Keratinocyte (primary cell): ENCODE results near the gene GNPTAB. TPM values are rescaled to one million over a fixed set of nuclear protein-coding genes. Genes with fewer than 3 reads are reported as not detected.

ENCODE experiments used
- DNase-seq: peaks from one replicate; pipeline ENCODE4 v3.0.0-alpha.2; 2011; ENCODE audit warnings: low read depth, missing footprints, low spot score
- FAIRE-seq: peaks from 2 replicates; lab custom pipeline; 2011; peaks lifted over from hg19 to GRCh38; lab: Jason Lieb, UNC
- H2AFZ ChIP-seq: 2 replicates; pipeline ENCODE4 v1.6.0; 2012; ENCODE audit warnings: low read length, control low read depth, inconsistent platforms; ENCODE audit not compliant: control insufficient read depth
- H3K27ac ChIP-seq: 2 replicates; pipeline ENCODE4 v1.5.1; 2011; ENCODE audit warnings: low read length; ENCODE audit not compliant: control insufficient read depth, insufficient read depth
- H3K27me3 ChIP-seq: 3 replicates; pipeline ENCODE4 v1.6.0; 2011; ENCODE audit warnings: low read length; ENCODE audit not compliant: control insufficient read depth, insufficient read depth; ENCODE audit errors: extremely low read depth
- H3K36me3 ChIP-seq, 2 experiments: 2 replicates in 1 of 2; 3 replicates in 1 of 2; pipeline ENCODE4 v1.5.1; 2011; ENCODE audit warnings: low read length in 2 of 2, mild to moderate bottlenecking in 1 of 2; ENCODE audit not compliant: control insufficient read depth in 2 of 2, insufficient read depth in 2 of 2; ENCODE audit errors: extremely low read depth in 1 of 2
- H3K4me1 ChIP-seq: 3 replicates; pipeline ENCODE4 v1.5.1; 2011; ENCODE audit warnings: low read length; ENCODE audit not compliant: control insufficient read depth, insufficient read depth; ENCODE audit errors: extremely low read depth
- H3K4me2 ChIP-seq: 3 replicates; pipeline ENCODE4 v1.6.0; 2011; ENCODE audit warnings: low read depth, low read length; ENCODE audit not compliant: control insufficient read depth, insufficient read depth; ENCODE audit errors: extremely low read depth
- H3K4me3 ChIP-seq, 3 experiments: fragments of 200-600 bp in 1 of 3; sonication (generic) in 1 of 3; 2 replicates in 2 of 3; 3 replicates in 1 of 3; pipeline ENCODE4 v1.5.1; 2011 to 2016; ENCODE audit warnings: low read length in 3 of 3, mild to moderate bottlenecking in 3 of 3, control low read depth in 2 of 3, inconsistent platforms in 1 of 3, low read depth in 1 of 3, mixed read lengths in 1 of 3, mixed run types in 1 of 3, moderate library complexity in 1 of 3; ENCODE audit not compliant: control insufficient read depth in 2 of 3, insufficient read depth in 2 of 3; ENCODE audit errors: extremely low read depth in 1 of 3
- H3K79me2 ChIP-seq: 2 replicates; pipeline ENCODE4 v1.6.0; 2012; ENCODE audit warnings: low read length; ENCODE audit not compliant: control insufficient read depth, insufficient read depth
- H3K9ac ChIP-seq: 3 replicates; pipeline ENCODE4 v1.6.0; 2011; ENCODE audit warnings: low read length; ENCODE audit not compliant: control insufficient read depth, insufficient read depth; ENCODE audit errors: extremely low read depth
- H3K9me1 ChIP-seq: 3 replicates; pipeline ENCODE4 v1.6.0; 2011; ENCODE audit warnings: low read length; ENCODE audit not compliant: control insufficient read depth, insufficient read depth; ENCODE audit errors: extremely low read depth
- H3K9me3 ChIP-seq: 2 replicates; pipeline ENCODE4 v1.5.1; 2012; ENCODE audit warnings: low read depth, low read length; ENCODE audit not compliant: control insufficient read depth
- H4K20me1 ChIP-seq: 3 replicates; pipeline ENCODE4 v1.6.0; 2011; ENCODE audit warnings: low read length; ENCODE audit not compliant: control insufficient read depth, insufficient read depth; ENCODE audit errors: extremely low read depth
- EZH2 ChIP-seq: IDR thresholded peaks from one replicate; pipeline ENCODE4 v1.6.1; 2012; ENCODE audit warnings: inconsistent platforms, mild to moderate bottlenecking, low read length, moderate library complexity
- dilution Hi-C: fragments of 300-500 bp; cut with MboI; formaldehyde crosslinking; loops from one replicate; pipeline ENCODE4 v1.7.0; 2020; ENCODE audit warnings: low sequenced_read_pairs; ENCODE audit not compliant: extremely low pct_ligation_motif_present
- polyA plus RNA-seq, 5 experiments: library from polyadenylated mRNA; depleted of rRNA in 3 of 5; stranded (reverse) in 3 of 5; stranded (forward) in 1 of 5; unstranded in 1 of 5; fragments of >200 nt; gene quantifications; 1 replicate in 1 of 5; 2 replicates in 3 of 5; 3 replicates in 1 of 5; pipeline versions ENCODE4 v1.2.1 to v1.2.3, GENCODE V29; 2011 to 2012; ENCODE audit warnings: missing spikeins in 2 of 5, low read depth in 1 of 5, low replicate concordance in 1 of 5
- TF ChIP-seq, protein P1 (sequence below), 3 experiments: IDR thresholded peaks in 1 of 3; conservative IDR thresholded peaks in 1 of 3; optimal IDR thresholded peaks in 1 of 3; 2 replicates in 2 of 3; 3 replicates in 1 of 3; pipeline versions ENCODE3 to v1.5.1; 2011; ENCODE audit warnings: low read length in 3 of 3, mild to moderate bottlenecking in 3 of 3, moderate library complexity in 2 of 3, control low read depth in 1 of 3, inconsistent platforms in 1 of 3; ENCODE audit not compliant: insufficient read depth in 2 of 3; ENCODE audit errors: extremely low read depth in 1 of 3

GNPTAB gene
- polyA plus RNA-seq, 1 donor (not counting 4 experiments of a cell fraction or from before 2014, with no cell fraction given) = 35.7 TPM

- peak overlapping the region; percentile 78 for H3K9ac ChIP-seq
Measured at GRCh38 chr12:101698800-101699347, 131.9 kb downstream of the GNPTAB start.

GRCh38 chr12:101697930-101698799 is 132.6 kb downstream of the GNPTAB start:
- H3K27me3 ChIP-seq = no peaks in the 10 kb centered on the region
- H3K4me1 ChIP-seq = peaks cover 10% of the 10 kb centered on the region
- FAIRE-seq (no peak), DNase-seq (no peak)
- no peaks in the 10 kb centered on the region for H3K9me1 ChIP-seq
- peak overlapping the region; percentile 78 for H3K9ac ChIP-seq
- H3K4me3 ChIP-seq = peak overlapping the region; percentile 75 to 79 (median 77)
- H3K4me2 ChIP-seq = peak overlapping the region; percentile 81
- no peaks in the 10 kb centered on the region for H3K9me3 ChIP-seq
- peak overlapping the region; percentile 94 for H2AFZ ChIP-seq
- TF ChIP-seq, protein P1, sequence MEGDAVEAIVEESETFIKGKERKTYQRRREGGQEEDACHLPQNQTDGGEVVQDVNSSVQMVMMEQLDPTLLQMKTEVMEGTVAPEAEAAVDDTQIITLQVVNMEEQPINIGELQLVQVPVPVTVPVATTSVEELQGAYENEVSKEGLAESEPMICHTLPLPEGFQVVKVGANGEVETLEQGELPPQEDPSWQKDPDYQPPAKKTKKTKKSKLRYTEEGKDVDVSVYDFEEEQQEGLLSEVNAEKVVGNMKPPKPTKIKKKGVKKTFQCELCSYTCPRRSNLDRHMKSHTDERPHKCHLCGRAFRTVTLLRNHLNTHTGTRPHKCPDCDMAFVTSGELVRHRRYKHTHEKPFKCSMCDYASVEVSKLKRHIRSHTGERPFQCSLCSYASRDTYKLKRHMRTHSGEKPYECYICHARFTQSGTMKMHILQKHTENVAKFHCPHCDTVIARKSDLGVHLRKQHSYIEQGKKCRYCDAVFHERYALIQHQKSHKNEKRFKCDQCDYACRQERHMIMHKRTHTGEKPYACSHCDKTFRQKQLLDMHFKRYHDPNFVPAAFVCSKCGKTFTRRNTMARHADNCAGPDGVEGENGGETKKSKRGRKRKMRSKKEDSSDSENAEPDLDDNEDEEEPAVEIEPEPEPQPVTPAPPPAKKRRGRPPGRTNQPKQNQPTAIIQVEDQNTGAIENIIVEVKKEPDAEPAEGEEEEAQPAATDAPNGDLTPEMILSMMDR (optimal IDR thresholded peaks at IDR 0.05 in 1 of 3, IDR thresholded peaks at IDR 0.05 in 1 of 3, conservative IDR thresholded peaks at IDR 0.05 in 1 of 3; ENCODE audit: extremely low read depth in 1 of 3, insufficient read depth in 2 of 3, low read length in 3 of 3) = no peak
- TF ChIP-seq EZH2 = no peak
- H4K20me1 ChIP-seq = no peaks in the 10 kb centered on the region
- dilution Hi-C loops = no loop called here
- peaks cover 5% of the 10 kb centered on the region for H3K79me2 ChIP-seq
- H3K27ac ChIP-seq = peak overlapping the region; percentile 38
- H3K36me3 ChIP-seq = no peaks in the 10 kb centered on the region

More at GRCh38 chr12:101698800-101699347, 131.9 kb downstream of the GNPTAB start:
- Histone ChIP-seq H3K9me1 (no peaks in the 10 kb centered on the region), H3K27me3 (no peaks in the 10 kb centered on the region), H3K79me2 (peaks cover 5% of the 10 kb centered on the region), H2AFZ (peak overlapping the region; percentile 94), H3K4me2 (peak overlapping the region; percentile 81), H3K36me3 (no peaks in the 10 kb centered on the region), H3K4me1 (peaks cover 10% of the 10 kb centered on the region), H3K27ac (no peak overlapping the region), H4K20me1 (no peaks in the 10 kb centered on the region), H3K4me3 (peak overlapping the region in 2 of 3 experiments; percentile 77 to 79), H3K9me3 (no peaks in the 10 kb centered on the region)
- no peak for TF ChIP-seq EZH2
- TF ChIP-seq, protein P1 (optimal IDR thresholded peaks at IDR 0.05 in 1 of 3, IDR thresholded peaks at IDR 0.05 in 1 of 3, conservative IDR thresholded peaks at IDR 0.05 in 1 of 3; ENCODE audit: extremely low read depth in 1 of 3, insufficient read depth in 2 of 3, low read length in 3 of 3) = peak in 1 of 3 experiments; percentile 38
- dilution Hi-C loops = no loop called here
- no peak for FAIRE-seq
- DNase-seq = no peak
